ENCODE data around the gene MTO1.
"Not testable (repeated sequence)": the region's sequence is repeated elsewhere in the genome, so short reads cannot be mapped to it uniquely, and the experiment has no call there.

MTO1 gene

DNA sequence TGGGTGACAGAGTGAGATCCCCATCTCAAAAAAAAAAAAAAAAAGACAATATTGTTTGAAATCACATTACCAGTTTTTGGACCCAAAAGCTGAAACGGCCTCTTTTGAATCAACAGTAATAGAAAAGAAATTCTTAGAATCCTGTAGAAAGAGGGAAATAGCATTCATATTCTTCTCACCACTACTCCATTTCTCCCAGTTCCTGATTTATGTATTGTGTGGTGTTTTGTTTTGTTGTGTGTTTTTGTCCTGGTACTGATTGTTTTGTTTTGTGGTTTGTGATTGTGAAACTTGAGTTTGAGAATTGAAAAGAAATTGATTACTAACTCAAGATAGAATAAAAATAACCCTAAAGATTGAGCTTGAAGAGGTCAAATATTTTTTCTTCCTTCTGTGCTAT, 85.5 kb downstream of the MTO1 start:
- no peak overlapping the region for H3K27ac ChIP-seq
- TF ChIP-seq, protein P1, sequence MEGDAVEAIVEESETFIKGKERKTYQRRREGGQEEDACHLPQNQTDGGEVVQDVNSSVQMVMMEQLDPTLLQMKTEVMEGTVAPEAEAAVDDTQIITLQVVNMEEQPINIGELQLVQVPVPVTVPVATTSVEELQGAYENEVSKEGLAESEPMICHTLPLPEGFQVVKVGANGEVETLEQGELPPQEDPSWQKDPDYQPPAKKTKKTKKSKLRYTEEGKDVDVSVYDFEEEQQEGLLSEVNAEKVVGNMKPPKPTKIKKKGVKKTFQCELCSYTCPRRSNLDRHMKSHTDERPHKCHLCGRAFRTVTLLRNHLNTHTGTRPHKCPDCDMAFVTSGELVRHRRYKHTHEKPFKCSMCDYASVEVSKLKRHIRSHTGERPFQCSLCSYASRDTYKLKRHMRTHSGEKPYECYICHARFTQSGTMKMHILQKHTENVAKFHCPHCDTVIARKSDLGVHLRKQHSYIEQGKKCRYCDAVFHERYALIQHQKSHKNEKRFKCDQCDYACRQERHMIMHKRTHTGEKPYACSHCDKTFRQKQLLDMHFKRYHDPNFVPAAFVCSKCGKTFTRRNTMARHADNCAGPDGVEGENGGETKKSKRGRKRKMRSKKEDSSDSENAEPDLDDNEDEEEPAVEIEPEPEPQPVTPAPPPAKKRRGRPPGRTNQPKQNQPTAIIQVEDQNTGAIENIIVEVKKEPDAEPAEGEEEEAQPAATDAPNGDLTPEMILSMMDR (conservative IDR thresholded peaks at IDR 0.05), result no peak

DNA sequence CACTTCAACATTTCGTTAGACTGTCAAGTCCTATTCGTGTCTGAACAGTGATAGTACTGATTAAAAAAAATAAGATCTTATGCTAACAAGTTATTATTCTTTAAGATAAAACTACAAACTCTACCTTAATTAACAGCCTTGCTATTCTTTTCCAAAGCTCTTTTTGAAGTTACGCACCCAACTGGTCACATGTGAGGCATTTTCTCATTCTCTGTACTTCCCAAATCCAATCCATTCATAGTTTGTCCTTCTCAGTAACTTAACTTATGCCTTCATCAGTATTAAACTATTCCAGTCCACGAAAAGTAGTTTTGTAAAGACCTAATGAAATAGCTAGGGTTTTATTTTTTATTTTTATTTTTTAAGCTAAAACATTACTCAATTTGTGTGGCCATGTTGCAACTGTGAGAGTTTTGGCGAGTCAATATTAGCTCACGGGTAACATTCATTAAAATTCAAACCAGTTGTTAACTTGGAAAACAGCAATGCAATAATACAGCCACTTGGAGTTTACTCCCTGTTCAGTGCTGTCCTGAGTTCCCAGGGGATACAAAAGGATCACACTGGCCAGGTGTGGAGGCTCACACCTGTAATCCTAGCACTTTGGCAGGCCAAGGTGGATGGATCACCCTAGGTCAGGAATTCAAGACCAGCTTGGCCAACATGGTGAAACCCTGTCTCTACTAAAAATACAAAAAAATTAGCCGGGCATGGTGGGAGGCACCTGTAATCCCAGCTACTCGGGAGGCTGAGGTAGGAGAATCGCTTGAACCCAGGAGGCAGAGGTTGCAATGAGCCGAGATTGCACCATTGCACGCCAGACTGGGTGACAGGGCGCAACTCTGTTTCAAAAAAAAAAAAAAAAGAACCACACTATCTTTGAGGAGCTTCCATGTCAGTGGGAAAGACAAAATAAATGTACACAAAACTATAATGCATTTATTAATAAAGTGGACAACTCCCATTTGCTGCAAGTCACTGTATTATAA, 87.2 kb downstream of the MTO1 start:
- no peak overlapping the region for H3K27ac ChIP-seq
- TF ChIP-seq, protein P1 (conservative IDR thresholded peaks at IDR 0.05), result peak; percentile 19

DNA sequence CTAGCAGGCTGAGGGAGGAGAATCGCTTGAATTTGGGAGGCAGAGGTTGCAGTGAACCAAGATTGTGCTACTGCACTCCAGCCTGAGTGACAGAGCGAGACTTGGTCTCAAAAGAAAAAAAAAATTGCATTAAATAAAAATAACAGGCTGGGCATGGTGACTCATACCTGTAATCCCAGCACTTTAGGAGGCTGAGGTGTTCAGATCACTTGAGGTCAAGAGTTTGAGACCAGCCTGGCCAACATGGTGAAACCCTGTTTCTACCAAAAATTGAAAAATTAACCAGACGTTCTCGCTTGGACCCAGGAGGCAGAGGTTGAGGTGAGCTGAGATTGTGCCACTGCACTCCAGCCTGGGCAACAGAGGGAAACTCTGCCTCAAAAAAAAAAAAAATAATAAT, 89.6 kb downstream of the MTO1 start:
- not testable (repeated sequence) for H3K27ac ChIP-seq

DNA sequence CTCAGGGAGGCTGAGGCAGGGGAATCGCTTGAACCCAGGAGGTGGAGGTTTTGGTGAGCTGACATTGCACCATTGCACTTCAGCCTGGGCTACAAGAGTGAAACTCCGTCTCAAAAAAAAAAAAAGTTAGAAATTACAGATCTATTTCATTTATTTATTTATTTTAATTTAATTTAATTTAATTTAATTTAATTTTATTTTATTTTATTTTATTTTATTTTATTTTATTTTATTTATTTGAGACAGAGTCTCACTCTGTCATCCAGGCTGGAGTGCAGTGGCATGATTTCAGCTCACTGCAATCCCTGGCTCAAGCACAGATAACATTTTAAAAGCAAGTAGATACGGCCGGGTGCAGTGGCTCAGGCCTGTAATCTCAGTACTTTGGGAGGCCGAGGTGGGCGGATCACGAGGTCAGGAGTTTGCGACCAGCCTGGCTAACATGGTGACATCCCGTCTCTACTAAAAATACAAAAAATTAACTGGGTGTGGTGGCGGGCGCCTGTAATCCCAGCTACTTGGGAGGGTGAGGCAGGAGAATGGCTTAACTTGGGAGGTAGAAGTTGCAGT, 93.9 kb downstream of the MTO1 start:
- not testable (repeated sequence) for H3K27ac ChIP-seq

DNA sequence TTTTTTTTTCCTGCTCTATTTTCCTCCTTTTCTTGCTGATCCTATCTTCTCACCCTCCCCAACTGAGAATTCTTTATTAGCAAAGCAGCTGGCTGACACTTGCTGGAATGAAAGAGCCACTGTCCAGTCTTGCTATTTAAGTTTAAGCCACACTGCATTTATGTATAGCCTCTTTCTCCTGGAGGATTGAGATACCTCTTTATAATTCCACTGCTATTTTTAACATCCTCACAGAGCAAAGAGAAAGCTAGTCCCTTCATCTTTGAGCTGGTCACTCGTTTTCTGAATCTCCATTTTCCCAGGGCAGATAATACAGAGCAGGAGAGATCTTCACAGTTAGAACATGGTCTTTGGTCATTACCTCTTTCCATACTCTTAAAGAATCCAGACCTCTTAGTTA, 95.3 kb downstream of the MTO1 start:
- TF ChIP-seq, protein P1 (conservative IDR thresholded peaks at IDR 0.05), result no peak
- no peak overlapping the region for H3K27ac ChIP-seq
